Mesendoderm (in vitro differentiated cells): ENCODE data around the gene IL1RAPL2.
A peak's percentile ranks its signal among the peaks of the same experiment; 100 is the strongest.
"Not testable (repeated sequence)": the region's sequence is repeated elsewhere in the genome, so short reads cannot be mapped to it uniquely, and the experiment has no call there.

Experiments used
- DNase-seq: peaks from one replicate; pipeline ENCODE4 v3.0.0; 2013
- H2AK5ac ChIP-seq: 2 replicates; pipeline ENCODE4 v1.6.1; 2013; ENCODE audit warnings: low read length, inconsistent platforms
- H2BK120ac ChIP-seq: 2 replicates; pipeline ENCODE4 v1.6.1; 2013; ENCODE audit warnings: low read depth, mild to moderate bottlenecking, low read length, moderate library complexity, mixed read lengths
- H2BK15ac ChIP-seq: replicated peaks from 2 replicates; pipeline ENCODE4 v1.6.1; 2013; ENCODE audit warnings: low read depth, mild to moderate bottlenecking, moderate library complexity
- H2BK5ac ChIP-seq: 2 replicates; pipeline ENCODE4 v1.6.1; 2013; ENCODE audit warnings: low read length, inconsistent platforms
- H3K18ac ChIP-seq: 2 replicates; pipeline ENCODE4 v1.6.1; 2013; ENCODE audit warnings: mild to moderate bottlenecking, low read length, mixed read lengths
- H3K23ac ChIP-seq: one replicate; pipeline ENCODE4 v1.6.1; 2013; ENCODE audit warnings: low read length
- H3K27ac ChIP-seq: 2 replicates; pipeline ENCODE4 v1.5.1; 2013; ENCODE audit warnings: low read depth, mild to moderate bottlenecking, inconsistent platforms, low read length, moderate library complexity
- H3K27me3 ChIP-seq: 2 replicates; pipeline ENCODE4 v1.6.1; 2013; ENCODE audit warnings: low read length, control low read depth, mild to moderate bottlenecking, inconsistent platforms; ENCODE audit not compliant: insufficient read depth, poor library complexity
- H3K36me3 ChIP-seq: 2 replicates; pipeline ENCODE4 v1.6.1; 2013; ENCODE audit warnings: low read length, inconsistent platforms; ENCODE audit not compliant: control insufficient read depth, insufficient read depth
- H3K4ac ChIP-seq: one replicate; pipeline ENCODE4 v1.6.1; 2013; ENCODE audit warnings: low read depth, mild to moderate bottlenecking, low read length, moderate library complexity
- H3K4me1 ChIP-seq: 2 replicates; pipeline ENCODE4 v1.6.1; 2013; ENCODE audit warnings: low read depth, low read length, inconsistent platforms; ENCODE audit not compliant: control insufficient read depth
- H3K4me2 ChIP-seq: 2 replicates; pipeline ENCODE4 v1.6.1; 2013; ENCODE audit warnings: low read length
- H3K4me3 ChIP-seq: 2 replicates; pipeline ENCODE4 v1.5.1; 2013; ENCODE audit warnings: mild to moderate bottlenecking, low read length
- H3K56ac ChIP-seq: one replicate; pipeline ENCODE4 v1.6.1; 2013; ENCODE audit warnings: low read length
- H3K79me1 ChIP-seq: 2 replicates; pipeline ENCODE4 v1.6.1; 2013; ENCODE audit warnings: low read length, inconsistent platforms
- H3K79me2 ChIP-seq: 2 replicates; pipeline ENCODE4 v1.6.1; 2013; ENCODE audit warnings: mild to moderate bottlenecking, low read length; ENCODE audit not compliant: control insufficient read depth, insufficient read depth
- H3K9ac ChIP-seq: 2 replicates; pipeline ENCODE4 v1.6.1; 2013; ENCODE audit warnings: low read length, inconsistent platforms
- H4K5ac ChIP-seq: one replicate; pipeline ENCODE4 v1.6.1; 2013; ENCODE audit warnings: low read length
- H4K8ac ChIP-seq: one replicate; pipeline ENCODE4 v1.6.1; 2013; ENCODE audit warnings: low read depth, mild to moderate bottlenecking, control low read depth, low read length, moderate library complexity
- WGBS: extraction: QIAGEN DNeasy Blood & Tissue Kit; methylation state at CpG from one replicate; pipeline ENCODE4 v1.1.7; 2013; ENCODE audit warnings: low lambda C conversion rate, missing lambda C conversion rate; ENCODE audit not compliant: insufficient coverage; ENCODE audit errors: extremely low coverage; 5-methylcytosine and 5-hydroxymethylcytosine counted together

The IL1RAPL2 gene

GRCh38 chrX:104913348-104913747 lies 347.3 kb downstream of the IL1RAPL2 start:
- Histone ChIP-seq H3K18ac (no peak overlapping the region), H3K27ac (no peak overlapping the region), H4K5ac (no peak overlapping the region), H3K4me1 (no peaks in the 10 kb centered on the region), H2BK15ac (no peak overlapping the region), H2BK120ac (no peak overlapping the region), H3K36me3 (no peaks in the 10 kb centered on the region), H3K27me3 (no peaks in the 10 kb centered on the region), H3K56ac (no peak overlapping the region), H3K23ac (no peak overlapping the region), H3K4me2 (no peak overlapping the region), H3K4ac (no peak overlapping the region), H4K8ac (no peak overlapping the region), H3K9ac (no peak overlapping the region), H3K4me3 (no peak overlapping the region), H3K79me2 (no peaks in the 10 kb centered on the region), H3K79me1 (no peaks in the 10 kb centered on the region), H2AK5ac (no peak overlapping the region), H2BK5ac (no peak overlapping the region)
- DNase-seq = peak; percentile 49

- H3K27ac ChIP-seq, H3K4me3 ChIP-seq, H3K9ac ChIP-seq, DNase-seq, H3K79me2 ChIP-seq, H3K79me1 ChIP-seq, H3K18ac ChIP-seq, H3K23ac ChIP-seq, H4K8ac ChIP-seq, H2AK5ac ChIP-seq, H3K4ac ChIP-seq, H2BK5ac ChIP-seq, H3K4me2 ChIP-seq, H3K36me3 ChIP-seq, H3K27me3 ChIP-seq, H3K56ac ChIP-seq, H2BK120ac ChIP-seq, H4K5ac ChIP-seq, H3K4me1 ChIP-seq, H2BK15ac ChIP-seq: not testable (repeated sequence)
- WGBS = no CpG with 5 or more reads among the region's 5 CpGs
Observed at GRCh38 chrX:104914686-104915085, 348.7 kb downstream of the IL1RAPL2 start.

- no peaks in the 10 kb centered on the region for H3K79me1 ChIP-seq
- no CpG with 5 or more reads among the region's 1 CpG for WGBS
- no peak overlapping the region for H3K4me2 ChIP-seq
- no peak overlapping the region for H3K27ac ChIP-seq
- no peak overlapping the region for H3K56ac ChIP-seq
- H3K79me2 ChIP-seq = no peaks in the 10 kb centered on the region
- no peaks in the 10 kb centered on the region for H3K36me3 ChIP-seq
- H2BK120ac ChIP-seq = no peak overlapping the region
- H2BK5ac ChIP-seq = no peak overlapping the region
- no peak for DNase-seq
- no peak overlapping the region for H3K23ac ChIP-seq
- no peak overlapping the region for H3K4ac ChIP-seq
- no peak overlapping the region for H3K9ac ChIP-seq
- no peaks in the 10 kb centered on the region for H3K27me3 ChIP-seq
- no peak overlapping the region for H3K4me3 ChIP-seq
- H3K4me1 ChIP-seq = no peaks in the 10 kb centered on the region
- H4K8ac ChIP-seq = no peak overlapping the region
- H3K18ac ChIP-seq = no peak overlapping the region
- no peak overlapping the region for H4K5ac ChIP-seq
- no peak overlapping the region for H2AK5ac ChIP-seq
- H2BK15ac ChIP-seq = no peak overlapping the region
Observed at GRCh38 chrX:104918122-104918521, 352.1 kb downstream of the IL1RAPL2 start.

- peak overlapping the region; percentile 74 for H2BK15ac ChIP-seq
- H3K79me1 ChIP-seq = no peaks in the 10 kb centered on the region
- H4K5ac ChIP-seq = no peak overlapping the region
- no peak overlapping the region for H3K9ac ChIP-seq
- no peak overlapping the region for H2BK5ac ChIP-seq
- H4K8ac ChIP-seq = no peak overlapping the region
- no peak overlapping the region for H2AK5ac ChIP-seq
- no peaks in the 10 kb centered on the region for H3K4me1 ChIP-seq
- H3K4me3 ChIP-seq = no peak overlapping the region
- peak; percentile 0 for DNase-seq
- H3K4me2 ChIP-seq = no peak overlapping the region
- H3K18ac ChIP-seq = no peak overlapping the region
- H3K36me3 ChIP-seq = no peaks in the 10 kb centered on the region
- H3K79me2 ChIP-seq = no peaks in the 10 kb centered on the region
- H3K27ac ChIP-seq = no peak overlapping the region
- no peak overlapping the region for H2BK120ac ChIP-seq
- no CpG with 5 or more reads among the region's 9 CpGs for WGBS
- H3K56ac ChIP-seq = no peak overlapping the region
- H3K23ac ChIP-seq = no peak overlapping the region
- H3K4ac ChIP-seq = no peak overlapping the region
- H3K27me3 ChIP-seq = no peaks in the 10 kb centered on the region
Observed at GRCh38 chrX:104921584-104922205, 355.7 kb downstream of the IL1RAPL2 start.

GRCh38 chrX:104922206-104922621 lies 356.2 kb downstream of the IL1RAPL2 start:
- H3K27me3 ChIP-seq = no peaks in the 10 kb centered on the region
- no CpG with 5 or more reads among the region's 7 CpGs for WGBS
- no peak overlapping the region for H4K5ac ChIP-seq
- H2BK15ac ChIP-seq = peak overlapping the region; percentile 74
- no peak overlapping the region for H2AK5ac ChIP-seq
- no peaks in the 10 kb centered on the region for H3K36me3 ChIP-seq
- no peak overlapping the region for H3K4me2 ChIP-seq
- peak; percentile 82 for DNase-seq
- no peak overlapping the region for H3K27ac ChIP-seq
- no peak overlapping the region for H3K4me3 ChIP-seq
- H3K18ac ChIP-seq = no peak overlapping the region
- no peak overlapping the region for H3K56ac ChIP-seq
- no peaks in the 10 kb centered on the region for H3K79me1 ChIP-seq
- no peak overlapping the region for H3K23ac ChIP-seq
- H4K8ac ChIP-seq = no peak overlapping the region
- H2BK5ac ChIP-seq = no peak overlapping the region
- no peak overlapping the region for H2BK120ac ChIP-seq
- no peaks in the 10 kb centered on the region for H3K4me1 ChIP-seq
- H3K4ac ChIP-seq = no peak overlapping the region
- H3K9ac ChIP-seq = no peak overlapping the region
- H3K79me2 ChIP-seq = no peaks in the 10 kb centered on the region

- Histone ChIP-seq H2AK5ac (no peak overlapping the region), H2BK15ac (no peak overlapping the region), H3K18ac (no peak overlapping the region), H3K4ac (no peak overlapping the region), H3K9ac (no peak overlapping the region), H2BK5ac (no peak overlapping the region), H3K36me3 (no peaks in the 10 kb centered on the region), H3K23ac (no peak overlapping the region), H3K4me2 (no peak overlapping the region), H3K79me2 (no peaks in the 10 kb centered on the region), H3K27ac (no peak overlapping the region), H3K4me1 (no peaks in the 10 kb centered on the region), H3K79me1 (no peaks in the 10 kb centered on the region), H4K5ac (no peak overlapping the region), H2BK120ac (no peak overlapping the region), H3K27me3 (no peaks in the 10 kb centered on the region), H4K8ac (no peak overlapping the region), H3K4me3 (no peak overlapping the region), H3K56ac (no peak overlapping the region)
- DNase-seq = no peak
- no CpG with 5 or more reads among the region's 2 CpGs for WGBS
Observed at GRCh38 chrX:104929324-104929723, 363.3 kb downstream of the IL1RAPL2 start.
